ENCODE data around the gene RTEL1.

Gene RTEL1

GRCh38 chr20:63699466-63700198 lies 41.5 kb downstream of the RTEL1 start:
- H2AFZ ChIP-seq (ENCODE audit: low read length): no peak overlapping the region
- no peak overlapping the region for H3K27ac ChIP-seq (ENCODE audit: low read length)
- H3K79me2 ChIP-seq (ENCODE audit: low read length): peaks cover 8% of the 10 kb centered on the region
- no peaks in the 10 kb centered on the region for H3K36me3 ChIP-seq (replicated peaks; ENCODE audit: insufficient read depth, low read length)
- H3K9me3 ChIP-seq (replicated peaks; ENCODE audit: insufficient read depth, low read length): no peaks in the 10 kb centered on the region
- H3K9me2 ChIP-seq (replicated peaks; ENCODE audit: insufficient read depth, low read length): no peaks in the 10 kb centered on the region
- DNase-seq: no peak
- no peaks in the 10 kb centered on the region; the same call in 1 of the 2 replicates for H3F3A ChIP-seq (ENCODE audit: insufficient read depth, low read length)
- H3K4me1 ChIP-seq (ENCODE audit: low read length): no peaks in the 10 kb centered on the region
- no peaks in the 10 kb centered on the region for H4K20me1 ChIP-seq (ENCODE audit: insufficient read depth, low read length)
- H3K4me3 ChIP-seq (ENCODE audit: low read length): no peak overlapping the region
- no peak overlapping the region for H3K9ac ChIP-seq (ENCODE audit: low read length)
- TF ChIP-seq EZH2phosphoT487 (IDR thresholded peaks at IDR 0.05; ENCODE audit: low read length) (no peak), CTCF (IDR thresholded peaks at IDR 0.05; ENCODE audit: low read length) (no peak)
- no peak overlapping the region for H3K4me2 ChIP-seq (ENCODE audit: low read depth, low read length)
- H3K27me3 ChIP-seq (replicated peaks; ENCODE audit: insufficient read depth, low read length): no peaks in the 10 kb centered on the region

DNA sequence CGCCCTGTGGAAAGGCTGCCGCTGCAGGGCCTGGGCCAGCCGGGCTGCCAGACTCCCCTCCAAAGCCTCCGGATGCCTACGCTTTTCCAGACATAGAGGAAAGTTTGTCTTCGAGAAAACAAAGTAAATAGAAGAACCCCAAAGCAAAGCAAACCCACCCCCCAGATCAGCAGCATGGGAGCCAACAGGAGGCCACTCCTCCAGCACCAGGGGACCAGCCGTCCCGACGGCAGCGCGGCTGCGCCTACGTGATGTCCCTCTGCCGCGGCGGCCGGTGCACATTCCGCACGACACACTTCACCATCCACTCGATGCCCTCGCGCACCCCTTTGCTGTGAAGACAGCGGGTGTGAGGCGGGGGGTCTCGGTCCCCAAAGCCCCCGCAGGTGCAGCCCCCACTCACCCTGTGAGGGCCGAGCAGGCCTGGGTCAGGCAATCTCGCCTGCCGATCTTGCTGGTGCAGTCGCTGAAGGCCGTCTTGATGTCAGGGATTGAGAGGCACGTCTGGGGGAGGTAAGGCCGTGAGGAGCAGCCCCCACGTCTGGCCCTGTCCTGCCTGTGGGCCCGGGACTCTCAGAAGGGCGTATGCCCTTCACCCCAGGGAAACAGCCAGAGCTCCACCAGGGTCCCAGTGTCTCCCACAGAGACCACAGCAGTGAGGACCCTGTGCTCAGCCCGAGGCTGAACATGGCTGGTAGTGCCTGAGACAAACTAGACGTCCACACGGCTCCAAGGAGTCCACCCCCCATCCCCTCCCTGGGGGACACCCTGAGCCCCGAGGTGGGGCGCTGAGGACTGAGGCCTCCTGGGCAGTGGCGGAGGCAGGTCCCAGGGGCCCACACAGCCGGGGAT lies 42.3 kb downstream of the RTEL1 start:
- no peaks in the 10 kb centered on the region for H4K20me1 ChIP-seq (ENCODE audit: insufficient read depth, low read length)
- H3K9ac ChIP-seq (ENCODE audit: low read length): no peak overlapping the region
- no peak overlapping the region for H3K4me2 ChIP-seq (ENCODE audit: low read depth, low read length)

GRCh38 chr20:63701051-63701328 lies 42.9 kb downstream of the RTEL1 start:
- Histone ChIP-seq H3K4me1 (ENCODE audit: low read length) (no peaks in the 10 kb centered on the region), H3K4me2 (ENCODE audit: low read depth, low read length) (no peak overlapping the region), H3K79me2 (ENCODE audit: low read length) (peaks cover 21% of the 10 kb centered on the region), H3K9ac (ENCODE audit: low read length) (no peak overlapping the region), H3K9me2 (replicated peaks; ENCODE audit: insufficient read depth, low read length) (no peaks in the 10 kb centered on the region), H2AFZ (ENCODE audit: low read length) (no peak overlapping the region), H3K4me3 (ENCODE audit: low read length) (no peak overlapping the region), H3F3A (ENCODE audit: insufficient read depth, low read length) (no peaks in the 10 kb centered on the region; the same call in 1 of the 2 replicates), H3K36me3 (replicated peaks; ENCODE audit: insufficient read depth, low read length) (no peaks in the 10 kb centered on the region; the same call in 1 of the 2 replicates), H3K9me3 (replicated peaks; ENCODE audit: insufficient read depth, low read length) (no peaks in the 10 kb centered on the region), H3K27ac (ENCODE audit: low read length) (no peak overlapping the region), H3K27me3 (replicated peaks; ENCODE audit: insufficient read depth, low read length) (no peaks in the 10 kb centered on the region), H4K20me1 (ENCODE audit: insufficient read depth, low read length) (no peaks in the 10 kb centered on the region)
- TF ChIP-seq CTCF (IDR thresholded peaks at IDR 0.05; ENCODE audit: low read length) (no peak), EZH2phosphoT487 (IDR thresholded peaks at IDR 0.05; ENCODE audit: low read length) (no peak), EZH2 (optimal IDR thresholded peaks at IDR 0.05; ENCODE audit: low read depth, low read length) (no peak)
- no peak for DNase-seq

More for the DNA sequence above, 42.3 kb downstream of the RTEL1 start:
- no peak for TF ChIP-seq EZH2 (optimal IDR thresholded peaks at IDR 0.05; ENCODE audit: low read depth, low read length)
- TF ChIP-seq EZH2phosphoT487 (IDR thresholded peaks at IDR 0.05; ENCODE audit: low read length): no peak
- no peak for TF ChIP-seq CTCF (IDR thresholded peaks at IDR 0.05; ENCODE audit: low read length)
- H3K27me3 ChIP-seq (replicated peaks; ENCODE audit: insufficient read depth, low read length): no peaks in the 10 kb centered on the region
- H2AFZ ChIP-seq (ENCODE audit: low read length): no peak overlapping the region
- no peak overlapping the region for H3K27ac ChIP-seq (ENCODE audit: low read length)
- no peak for DNase-seq
- no peaks in the 10 kb centered on the region; the same call in 1 of the 2 replicates for H3F3A ChIP-seq (ENCODE audit: insufficient read depth, low read length)
- no peaks in the 10 kb centered on the region for H3K9me3 ChIP-seq (replicated peaks; ENCODE audit: insufficient read depth, low read length)
- no peaks in the 10 kb centered on the region; the same call in 1 of the 2 replicates for H3K36me3 ChIP-seq (replicated peaks; ENCODE audit: insufficient read depth, low read length)
- no peak overlapping the region for H3K4me3 ChIP-seq (ENCODE audit: low read length)
- H3K9me2 ChIP-seq (replicated peaks; ENCODE audit: insufficient read depth, low read length): no peaks in the 10 kb centered on the region
- no peaks in the 10 kb centered on the region for H3K4me1 ChIP-seq (ENCODE audit: low read length)
- H3K79me2 ChIP-seq (ENCODE audit: low read length): peaks cover 15% of the 10 kb centered on the region

Measured in MM.1S (cell line).